Renal pelvis (tissue), 4 donors: ENCODE data around the gene ANO5. TPM values are rescaled to one million over a fixed set of nuclear protein-coding genes. Genes with fewer than 3 reads are reported as not detected.

Experiments
- DNase-seq: peaks from one replicate; pipeline ENCODE4 v3.0.0-alpha.2; 2013
- polyA plus RNA-seq, 3 donors: library from polyadenylated mRNA; unstranded; fragments of 120-200 nt; gene quantifications; one replicate each; pipeline ENCODE4 v1.2.1, GENCODE V29; 2013; ENCODE audit not compliant: insufficient read length in 3 of 3

ANO5 gene
- polyA plus RNA-seq, 3 donors, result 3.3 to 5.4 (median 3.5) TPM

GRCh38 chr11:22331771-22332170 is 138.9 kb downstream of the ANO5 start:
- no peak for DNase-seq

Other genes starting within 250 kb of the ANO5 start
- under 1 TPM in 1 of 3 donors, not detected in 2; 0.06 TPM for gene SLC17A6, start 145.3 kb downstream of the ANO5 start, polyA plus RNA-seq